ENCODE measurements around the gene DYNC2I2.

DNA sequence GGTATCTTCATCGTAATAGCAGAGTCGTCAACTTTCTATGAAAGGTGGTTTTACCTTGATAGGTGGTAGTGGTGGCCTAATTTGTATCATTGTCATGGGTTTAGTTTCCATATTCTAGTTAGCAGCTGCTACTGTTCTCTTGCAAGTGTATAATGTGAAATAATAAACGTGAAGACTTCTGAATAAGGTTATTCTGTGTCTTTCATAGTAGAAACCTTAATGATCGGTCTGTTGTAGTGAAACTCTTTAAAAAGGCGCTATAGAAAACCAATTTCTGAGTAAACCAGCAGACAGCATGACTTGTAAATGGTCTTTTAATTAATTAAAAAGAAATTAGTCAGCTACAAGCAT is 34.0 kb upstream of the DYNC2I2 start:
- TF ChIP-seq FOS (IDR thresholded peaks at IDR 0.05; ENCODE audit: low read depth, low read length) (no peak), CHD1 (IDR thresholded peaks at IDR 0.05; ENCODE audit: low read depth, low read length) (no peak), CTCF (conservative IDR thresholded peaks at IDR 0.05; ENCODE audit: low read depth, low read length) (no peak), POLR2A (IDR thresholded peaks at IDR 0.05; ENCODE audit: low read depth, low read length) (no peak), BHLHE40 (IDR thresholded peaks at IDR 0.05; ENCODE audit: low read depth, low read length) (no peak), CEBPB (IDR thresholded peaks at IDR 0.05; ENCODE audit: low read depth, low read length) (no peak), RAD21 (IDR thresholded peaks at IDR 0.05; ENCODE audit: low read length) (no peak), MXI1 (IDR thresholded peaks at IDR 0.05; ENCODE audit: borderline replicate concordance, low read depth, low read length) (no peak), SMC3 (IDR thresholded peaks at IDR 0.05; ENCODE audit: low read depth, low read length) (no peak), RFX5 (IDR thresholded peaks at IDR 0.05; ENCODE audit: low read depth, low read length) (no peak)
